ENCODE measurements around the gene IZUMO4. TPM values are rescaled to one million over a fixed set of nuclear protein-coding genes. Genes with fewer than 3 reads are reported as not detected.

IZUMO4 gene
- total and polyA plus RNA-seq, 9 donors = 1.7 to 4.0 (median 2.1) TPM

GRCh38 chr19:2072757-2073551 lies 23.8 kb upstream of the IZUMO4 start:
- Histone ChIP-seq H3K27me3 (ENCODE audit: control insufficient read depth, insufficient read depth, low read length) (no peaks in the 10 kb centered on the region), H3K9me3 (replicated peaks; ENCODE audit: control insufficient read depth, low read depth, low read length) (no peaks in the 10 kb centered on the region), H3K27ac (ENCODE audit: low read length) (no peak overlapping the region), H3K36me3 (ENCODE audit: control insufficient read depth, insufficient read depth, low read length) (peaks cover 50% of the 10 kb centered on the region), H3K4me1 (ENCODE audit: control insufficient read depth, insufficient read depth, low read length) (peaks cover 2% of the 10 kb centered on the region), H3K4me3 (ENCODE audit: low read length) (no peak overlapping the region)
- DNase-seq = no peak
- WGBS (ENCODE audit: insufficient coverage) = 86% methylated on average over 25 of the region's 32 CpGs

DNA sequence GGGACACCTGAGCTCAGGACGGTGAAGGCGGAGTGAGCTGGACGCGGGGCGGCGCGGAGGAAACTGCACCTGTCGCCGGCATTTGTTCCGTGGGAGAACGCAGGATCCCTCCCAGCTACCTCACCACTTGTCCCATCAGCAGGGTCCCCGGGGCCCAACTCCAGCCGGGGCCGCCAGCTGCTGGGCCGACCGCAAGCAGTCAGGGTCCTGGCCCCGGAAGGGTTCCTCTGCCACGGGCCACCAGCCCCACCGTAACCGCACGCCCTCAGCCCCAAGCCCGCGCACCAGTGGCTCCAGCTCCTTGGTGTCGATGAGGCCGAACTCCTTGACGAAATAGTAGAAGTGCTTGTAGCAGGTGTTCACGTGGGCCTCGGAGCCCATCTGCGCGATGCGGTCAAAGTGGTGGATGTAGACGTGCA lies 20.2 kb upstream of the IZUMO4 start:
- Histone ChIP-seq H3K27me3 (ENCODE audit: control insufficient read depth, insufficient read depth, low read length) (no peaks in the 10 kb centered on the region), H3K9me3 (replicated peaks; ENCODE audit: control insufficient read depth, low read depth, low read length) (no peaks in the 10 kb centered on the region), H3K27ac (ENCODE audit: low read length) (no peak overlapping the region), H3K36me3 (ENCODE audit: control insufficient read depth, insufficient read depth, low read length) (peaks cover 77% of the 10 kb centered on the region), H3K4me3 (ENCODE audit: low read length) (no peak overlapping the region), H3K4me1 (ENCODE audit: control insufficient read depth, insufficient read depth, low read length) (no peaks in the 10 kb centered on the region)
- 95% methylated on average over 32 of the region's 32 CpGs for WGBS (ENCODE audit: insufficient coverage)
- no peak for DNase-seq

DNA sequence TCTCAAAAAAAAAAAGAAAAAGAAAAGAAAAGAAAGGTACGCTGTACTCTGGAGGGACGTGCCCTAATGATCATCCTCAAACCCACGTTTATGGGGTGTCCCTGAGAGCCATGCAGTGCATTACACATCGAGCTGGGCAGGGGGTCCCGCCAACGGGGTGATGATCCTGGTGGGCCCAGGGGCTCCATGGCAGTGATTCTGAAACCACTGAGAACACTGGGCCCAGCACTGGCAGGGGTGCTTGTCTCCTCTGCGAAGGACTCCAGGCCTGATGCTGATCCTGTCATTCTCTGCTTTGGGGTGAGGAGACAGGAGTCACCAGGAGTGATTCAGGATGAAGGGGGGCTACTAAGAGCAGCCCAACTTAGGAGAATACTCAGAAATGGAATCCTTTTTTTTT lies 19.3 kb upstream of the IZUMO4 start:
- Histone ChIP-seq H3K27ac (ENCODE audit: low read length) (no peak overlapping the region), H3K36me3 (ENCODE audit: control insufficient read depth, insufficient read depth, low read length) (peaks cover 76% of the 10 kb centered on the region), H3K9me3 (replicated peaks; ENCODE audit: control insufficient read depth, low read depth, low read length) (no peaks in the 10 kb centered on the region), H3K4me3 (ENCODE audit: low read length) (no peak overlapping the region), H3K4me1 (ENCODE audit: control insufficient read depth, insufficient read depth, low read length) (no peaks in the 10 kb centered on the region), H3K27me3 (ENCODE audit: control insufficient read depth, insufficient read depth, low read length) (no peaks in the 10 kb centered on the region)
- WGBS (ENCODE audit: insufficient coverage) = 94% methylated on average over 7 of the region's 7 CpGs
- DNase-seq = no peak

DNA sequence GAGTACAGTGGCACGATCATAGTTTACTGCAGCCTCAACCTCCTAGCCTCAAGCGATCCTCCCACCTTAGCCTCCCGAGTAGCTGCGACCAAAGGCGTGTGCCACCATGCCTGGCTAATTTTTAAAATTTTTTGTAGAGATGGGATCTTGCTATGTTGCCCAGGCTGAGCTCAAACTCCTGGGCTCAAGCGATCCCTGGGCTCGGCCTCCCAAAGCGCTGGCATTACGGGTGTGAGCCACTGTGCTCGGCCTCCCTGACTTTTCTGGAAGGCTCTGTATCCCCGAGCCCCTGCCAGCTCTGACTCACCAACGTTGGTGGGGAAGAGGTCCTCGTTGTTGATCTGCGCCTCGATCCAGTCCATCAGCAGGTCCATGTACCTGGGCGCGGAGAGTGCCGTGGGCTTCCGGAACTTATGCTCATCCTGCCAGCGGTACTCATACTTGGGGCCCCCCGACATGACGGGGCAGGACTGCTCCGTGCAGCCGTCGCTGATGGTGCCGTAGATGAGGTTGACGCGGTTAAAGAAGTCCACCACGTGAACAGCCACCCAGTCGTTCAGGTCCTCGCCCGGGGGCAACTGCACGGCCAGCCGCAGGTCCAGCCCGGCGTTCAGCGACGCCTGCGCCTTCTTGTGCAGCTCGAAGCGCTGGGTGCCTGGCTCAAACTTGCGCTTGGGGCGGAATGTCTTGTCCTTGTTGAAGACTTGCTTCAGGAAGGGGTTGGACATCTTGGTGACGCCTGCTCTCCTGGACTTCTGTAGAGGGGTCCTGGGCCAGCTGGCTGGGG lies 18.7 kb upstream of the IZUMO4 start:
- no peak for DNase-seq
- 96% methylated on average over 39 of the region's 44 CpGs for WGBS (ENCODE audit: insufficient coverage)
- H3K27ac ChIP-seq (ENCODE audit: low read length) = no peak overlapping the region
- H3K9me3 ChIP-seq (replicated peaks; ENCODE audit: control insufficient read depth, low read depth, low read length) = no peaks in the 10 kb centered on the region
- no peaks in the 10 kb centered on the region for H3K27me3 ChIP-seq (ENCODE audit: control insufficient read depth, insufficient read depth, low read length)
- peaks cover 72% of the 10 kb centered on the region for H3K36me3 ChIP-seq (ENCODE audit: control insufficient read depth, insufficient read depth, low read length)
- H3K4me1 ChIP-seq (ENCODE audit: control insufficient read depth, insufficient read depth, low read length) = no peaks in the 10 kb centered on the region
- no peak overlapping the region for H3K4me3 ChIP-seq (ENCODE audit: low read length)

DNA sequence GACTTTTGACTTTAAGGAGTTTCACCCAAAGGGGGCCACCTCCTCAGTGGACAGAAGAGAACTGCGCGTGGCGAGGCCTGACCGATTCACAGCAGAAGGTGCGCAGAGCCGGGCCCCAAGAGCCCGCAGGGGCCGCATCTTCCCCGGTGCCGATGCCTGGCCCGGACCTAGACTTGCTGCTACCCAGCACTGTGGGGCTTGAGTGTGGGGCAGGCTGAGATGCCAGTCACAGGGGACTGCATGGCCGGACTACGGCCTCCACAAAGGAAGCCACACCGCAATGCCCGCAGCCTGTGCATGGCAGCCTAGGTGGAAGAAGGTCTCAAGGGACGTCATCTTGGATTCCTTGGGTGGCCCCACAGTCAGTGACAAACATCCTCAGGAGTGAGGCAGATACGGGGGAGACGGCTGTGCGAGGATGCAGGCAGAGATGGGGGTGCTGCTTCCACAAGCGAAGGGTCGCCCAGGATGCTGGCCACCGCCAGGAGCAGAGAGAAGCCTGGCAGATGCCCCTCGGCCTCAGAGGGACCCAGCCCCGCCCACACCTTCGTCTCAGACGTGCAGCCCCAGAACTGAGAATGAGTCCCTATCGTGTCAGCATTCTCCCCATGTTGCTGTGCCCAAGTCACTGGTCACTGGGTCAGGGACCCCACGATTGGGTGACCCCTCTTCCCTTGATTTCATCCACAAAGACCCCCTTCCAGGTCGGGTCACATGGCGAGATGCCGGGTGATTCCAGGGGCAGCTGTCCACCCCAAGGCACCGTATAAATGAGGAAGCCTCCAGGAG lies 17.4 kb upstream of the IZUMO4 start:
- peaks cover 3% of the 10 kb centered on the region for H3K4me1 ChIP-seq (ENCODE audit: control insufficient read depth, insufficient read depth, low read length)
- H3K27me3 ChIP-seq (ENCODE audit: control insufficient read depth, insufficient read depth, low read length) = no peaks in the 10 kb centered on the region
- no peak for DNase-seq
- H3K4me3 ChIP-seq (ENCODE audit: low read length) = no peak overlapping the region
- H3K36me3 ChIP-seq (ENCODE audit: control insufficient read depth, insufficient read depth, low read length) = peaks cover 74% of the 10 kb centered on the region
- no peaks in the 10 kb centered on the region for H3K9me3 ChIP-seq (replicated peaks; ENCODE audit: control insufficient read depth, low read depth, low read length)
- no peak overlapping the region for H3K27ac ChIP-seq (ENCODE audit: low read length)
- WGBS (ENCODE audit: insufficient coverage) = 87% methylated on average over 29 of the region's 32 CpGs

GRCh38 chr19:2079865-2080301 lies 16.8 kb upstream of the IZUMO4 start:
- 88% methylated on average over 20 of the region's 23 CpGs for WGBS (ENCODE audit: insufficient coverage)
- Histone ChIP-seq H3K9me3 (replicated peaks; ENCODE audit: control insufficient read depth, low read depth, low read length) (no peaks in the 10 kb centered on the region), H3K4me3 (ENCODE audit: low read length) (no peak overlapping the region), H3K27ac (ENCODE audit: low read length) (no peak overlapping the region), H3K4me1 (ENCODE audit: control insufficient read depth, insufficient read depth, low read length) (peaks cover 3% of the 10 kb centered on the region), H3K27me3 (ENCODE audit: control insufficient read depth, insufficient read depth, low read length) (no peaks in the 10 kb centered on the region), H3K36me3 (ENCODE audit: control insufficient read depth, insufficient read depth, low read length) (peaks cover 75% of the 10 kb centered on the region)
- DNase-seq = no peak

DNA sequence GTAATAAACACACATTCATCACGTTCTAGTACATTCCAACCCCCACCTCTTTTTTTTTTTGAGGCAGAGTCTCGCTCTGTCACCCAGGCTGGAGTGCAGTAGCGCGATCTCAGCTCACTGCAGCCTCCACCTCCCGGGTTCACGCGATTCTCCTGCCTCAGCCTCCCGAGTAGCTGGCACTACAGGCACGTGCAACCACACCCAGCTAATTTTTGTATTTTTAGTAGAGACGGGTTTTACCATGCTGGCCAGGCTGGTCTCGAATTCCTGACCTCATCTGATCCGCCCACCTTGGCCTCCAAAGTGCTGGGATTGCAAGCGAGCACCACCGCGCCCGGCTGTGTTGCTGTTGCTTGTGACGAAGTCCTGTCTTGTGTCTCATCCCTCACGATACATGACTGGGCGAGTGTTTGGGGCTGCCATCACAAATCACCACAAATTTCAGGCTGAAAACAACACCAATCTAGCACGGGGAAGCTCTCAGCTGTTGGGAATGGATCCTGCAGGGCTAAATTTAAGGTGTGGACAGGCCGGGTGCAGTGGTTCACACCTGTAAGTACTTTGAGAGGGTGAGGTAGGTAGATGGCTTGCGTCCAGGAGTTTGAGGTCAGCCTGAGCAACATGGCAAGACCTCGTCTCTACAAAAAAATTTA lies 16.3 kb upstream of the IZUMO4 start:
- Histone ChIP-seq H3K36me3 (ENCODE audit: control insufficient read depth, insufficient read depth, low read length) (peaks cover 75% of the 10 kb centered on the region), H3K4me3 (ENCODE audit: low read length) (no peak overlapping the region)
- WGBS (ENCODE audit: insufficient coverage) = 83% methylated on average over 16 of the region's 23 CpGs

GRCh38 chr19:2081873-2082810 lies 14.6 kb upstream of the IZUMO4 start:
- Histone ChIP-seq H3K4me3 (ENCODE audit: low read length) (no peak overlapping the region), H3K36me3 (ENCODE audit: control insufficient read depth, insufficient read depth, low read length) (peaks cover 64% of the 10 kb centered on the region), H3K4me1 (ENCODE audit: control insufficient read depth, insufficient read depth, low read length) (peaks cover 6% of the 10 kb centered on the region), H3K9me3 (replicated peaks; ENCODE audit: control insufficient read depth, low read depth, low read length) (no peaks in the 10 kb centered on the region), H3K27me3 (ENCODE audit: control insufficient read depth, insufficient read depth, low read length) (no peaks in the 10 kb centered on the region), H3K27ac (ENCODE audit: low read length) (no peak overlapping the region)
- WGBS (ENCODE audit: insufficient coverage) = 88% methylated on average over 27 of the region's 30 CpGs
- no peak for DNase-seq

More for the DNA sequence above, 16.3 kb upstream of the IZUMO4 start:
- Histone ChIP-seq H3K27ac (ENCODE audit: low read length) (no peak overlapping the region), H3K4me1 (ENCODE audit: control insufficient read depth, insufficient read depth, low read length) (peaks cover 5% of the 10 kb centered on the region), H3K9me3 (replicated peaks; ENCODE audit: control insufficient read depth, low read depth, low read length) (no peaks in the 10 kb centered on the region), H3K27me3 (ENCODE audit: control insufficient read depth, insufficient read depth, low read length) (no peaks in the 10 kb centered on the region)
- DNase-seq = no peak

All from muscle of leg (tissue), 11 donors.